GM12878 (cell line): ENCODE results near the gene ORAI3. TPM values are rescaled to one million over a fixed set of nuclear protein-coding genes. Genes with fewer than 3 reads are reported as not detected.

ENCODE experiments used
- BCL3 ChIP-seq: IDR thresholded peaks from 2 replicates; pipeline ENCODE4 v1.6.1; 2011; ENCODE audit warnings: borderline replicate concordance, low read depth, mild to moderate bottlenecking, moderate library complexity, low read length; ENCODE audit not compliant: insufficient read depth, poor library complexity, severe bottlenecking
- BHLHE40 ChIP-seq, 2 experiments: fragments of 450-650 bp in 1 of 2; IDR thresholded peaks; 2 replicates each; pipeline ENCODE4 v1.6.1; 2011 to 2017; ENCODE audit warnings: low read depth in 2 of 2, borderline replicate concordance in 1 of 2, improper control_type of control experiment in 1 of 2, low read length in 1 of 2, mild to moderate bottlenecking in 1 of 2
- EGR1 ChIP-seq, 2 experiments: IDR thresholded peaks; 1 replicate in 1 of 2; 2 replicates in 1 of 2; pipeline ENCODE4 v1.6.1; 2011 to 2012; ENCODE audit warnings: low read depth in 2 of 2, low read length in 2 of 2, borderline replicate concordance in 1 of 2, mild to moderate bottlenecking in 1 of 2, moderate library complexity in 1 of 2
- ELK1 ChIP-seq: IDR thresholded peaks from 2 replicates; pipeline ENCODE4 v1.6.1; 2012; ENCODE audit warnings: low read depth, low read length, improper control_type of control experiment
- IKZF1 ChIP-seq: fragments of 450-650 bp; conservative IDR thresholded peaks from 2 replicates; pipeline ENCODE4 v1.6.1; 2017; ENCODE audit warnings: antibody characterized with exemption, mild to moderate bottlenecking
- KDM1A ChIP-seq: fragments of 200-600 bp; sonication (generic); IDR thresholded peaks from 2 replicates; pipeline ENCODE4 v1.6.1; 2016; ENCODE audit warnings: borderline replicate concordance
- MYC ChIP-seq: IDR thresholded peaks from 2 replicates; pipeline ENCODE4 v1.6.1; 2011; ENCODE audit warnings: mild to moderate bottlenecking, low read length, moderate library complexity, inconsistent platforms; ENCODE audit not compliant: insufficient read depth, insufficient replicate concordance, insufficient read length, severe bottlenecking
- NBN ChIP-seq: fragments of 450-650 bp; IDR thresholded peaks from 2 replicates; pipeline ENCODE4 v1.6.1; 2016
- RELA ChIP-seq: fragments of 450-650 bp; IDR thresholded peaks from 2 replicates; pipeline ENCODE4 v1.8.0; 2014; ENCODE audit warnings: borderline replicate concordance; ENCODE audit not compliant: partially characterized antibody
- SIX5 ChIP-seq: IDR thresholded peaks from 2 replicates; pipeline ENCODE4 v1.6.1; 2011; ENCODE audit warnings: mild to moderate bottlenecking, low read depth, low read length, moderate library complexity; ENCODE audit not compliant: severe bottlenecking
- SREBF1 ChIP-seq: IDR thresholded peaks from 2 replicates; pipeline ENCODE4 v1.6.1; 2012; ENCODE audit warnings: mild to moderate bottlenecking, low read length
- SRF ChIP-seq, 2 experiments: IDR thresholded peaks; 2 replicates each; pipeline ENCODE4 v1.6.1; 2011; ENCODE audit warnings: low read depth in 2 of 2, low read length in 2 of 2, mild to moderate bottlenecking in 1 of 2, moderate library complexity in 1 of 2
- TCF7 ChIP-seq: IDR thresholded peaks from 2 replicates; pipeline ENCODE4 v1.6.1; 2014; ENCODE audit warnings: antibody characterized with exemption, borderline replicate concordance
- YY1 ChIP-seq: IDR thresholded peaks from 2 replicates; pipeline ENCODE4 v1.6.1; 2011; ENCODE audit warnings: low read depth, mild to moderate bottlenecking, low read length
- ZBED1 ChIP-seq: IDR thresholded peaks from 2 replicates; pipeline ENCODE4 v1.6.1; 2016; ENCODE audit warnings: borderline replicate concordance
- polyA plus RNA-seq, 11 experiments: library from polyadenylated mRNA; depleted of rRNA in 4 of 11; unstranded in 6 of 11; stranded (reverse) in 5 of 11; fragments of >200 nt; fragmentation: Nextera tagmentation in 4 of 11; fragmentation: Illumina TruSeq in 1 of 11; extraction: Ambion mirVana in 4 of 11; extraction: Trizol in 1 of 11; gene quantifications; 1 replicate in 1 of 11; 2 replicates in 10 of 11; pipeline versions ENCODE4 v1.2.1 to v1.2.3, GENCODE V29; 2011 to 2016; ENCODE audit warnings: inconsistent platforms in 2 of 11, missing spikeins in 2 of 11, low read depth in 1 of 11
- total RNA-seq, 4 experiments: library from RNA; depleted of rRNA in 3 of 4; stranded (reverse); fragments of >200 nt in 3 of 4; fragmentation: Illumina TruSeq in 1 of 4; extraction: Trizol in 1 of 4; gene quantifications; 2 replicates each; pipeline versions ENCODE4 v1.2.1 to v1.2.3, GENCODE V29; 2013 to 2021
- TF ChIP-seq, protein P1 (sequence below): fragments of 450-650 bp; IDR thresholded peaks from 2 replicates; pipeline ENCODE4 v1.6.1; 2017; ENCODE audit warnings: mild to moderate bottlenecking
- TF ChIP-seq, protein P2 (sequence below): IDR thresholded peaks from 2 replicates; pipeline ENCODE4 v1.6.1; 2012; ENCODE audit warnings: improper control_type of control experiment, low read depth, low read length; ENCODE audit not compliant: insufficient replicate concordance

Gene ORAI3
- total and polyA plus RNA-seq, 10 of the 15 experiments (the other 5 are each of a cell fraction or from before 2014, with no cell fraction given): 3.4 to 21.9 (median 16.2) TPM

- TF ChIP-seq SIX5 (no peak), ELK1 (no peak), TCF7 (no peak), BHLHE40 (IDR thresholded peaks at IDR 0.05; ENCODE audit: borderline replicate concordance in 1 of 2, low read depth in 2 of 2, low read length in 1 of 2) (0 out of 4 replicates have a peak, but pooled peaks of 1 of the 2 experiments have one; percentile 7), RELA (no peak), EGR1 (IDR thresholded peaks at IDR 0.05; ENCODE audit: borderline replicate concordance in 1 of 2, low read depth in 2 of 2, low read length in 2 of 2) (no peak), SRF (IDR thresholded peaks at IDR 0.05; ENCODE audit: low read depth in 2 of 2, low read length in 2 of 2) (no peak), MYC (peak; percentile 21), ZBED1 (no peak), NBN (peak; percentile 61; the same call in 1 of the 2 replicates), SREBF1 (no peak), KDM1A (no peak), YY1 (peak; percentile 69), BCL3 (no peak), IKZF1 (peak; percentile 46; the same call in 1 of the 2 replicates)
- TF ChIP-seq, protein P1, sequence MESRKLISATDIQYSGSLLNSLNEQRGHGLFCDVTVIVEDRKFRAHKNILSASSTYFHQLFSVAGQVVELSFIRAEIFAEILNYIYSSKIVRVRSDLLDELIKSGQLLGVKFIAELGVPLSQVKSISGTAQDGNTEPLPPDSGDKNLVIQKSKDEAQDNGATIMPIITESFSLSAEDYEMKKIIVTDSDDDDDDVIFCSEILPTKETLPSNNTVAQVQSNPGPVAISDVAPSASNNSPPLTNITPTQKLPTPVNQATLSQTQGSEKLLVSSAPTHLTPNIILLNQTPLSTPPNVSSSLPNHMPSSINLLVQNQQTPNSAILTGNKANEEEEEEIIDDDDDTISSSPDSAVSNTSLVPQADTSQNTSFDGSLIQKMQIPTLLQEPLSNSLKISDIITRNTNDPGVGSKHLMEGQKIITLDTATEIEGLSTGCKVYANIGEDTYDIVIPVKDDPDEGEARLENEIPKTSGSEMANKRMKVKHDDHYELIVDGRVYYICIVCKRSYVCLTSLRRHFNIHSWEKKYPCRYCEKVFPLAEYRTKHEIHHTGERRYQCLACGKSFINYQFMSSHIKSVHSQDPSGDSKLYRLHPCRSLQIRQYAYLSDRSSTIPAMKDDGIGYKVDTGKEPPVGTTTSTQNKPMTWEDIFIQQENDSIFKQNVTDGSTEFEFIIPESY: peak; percentile 98
- TF ChIP-seq, protein P2, sequence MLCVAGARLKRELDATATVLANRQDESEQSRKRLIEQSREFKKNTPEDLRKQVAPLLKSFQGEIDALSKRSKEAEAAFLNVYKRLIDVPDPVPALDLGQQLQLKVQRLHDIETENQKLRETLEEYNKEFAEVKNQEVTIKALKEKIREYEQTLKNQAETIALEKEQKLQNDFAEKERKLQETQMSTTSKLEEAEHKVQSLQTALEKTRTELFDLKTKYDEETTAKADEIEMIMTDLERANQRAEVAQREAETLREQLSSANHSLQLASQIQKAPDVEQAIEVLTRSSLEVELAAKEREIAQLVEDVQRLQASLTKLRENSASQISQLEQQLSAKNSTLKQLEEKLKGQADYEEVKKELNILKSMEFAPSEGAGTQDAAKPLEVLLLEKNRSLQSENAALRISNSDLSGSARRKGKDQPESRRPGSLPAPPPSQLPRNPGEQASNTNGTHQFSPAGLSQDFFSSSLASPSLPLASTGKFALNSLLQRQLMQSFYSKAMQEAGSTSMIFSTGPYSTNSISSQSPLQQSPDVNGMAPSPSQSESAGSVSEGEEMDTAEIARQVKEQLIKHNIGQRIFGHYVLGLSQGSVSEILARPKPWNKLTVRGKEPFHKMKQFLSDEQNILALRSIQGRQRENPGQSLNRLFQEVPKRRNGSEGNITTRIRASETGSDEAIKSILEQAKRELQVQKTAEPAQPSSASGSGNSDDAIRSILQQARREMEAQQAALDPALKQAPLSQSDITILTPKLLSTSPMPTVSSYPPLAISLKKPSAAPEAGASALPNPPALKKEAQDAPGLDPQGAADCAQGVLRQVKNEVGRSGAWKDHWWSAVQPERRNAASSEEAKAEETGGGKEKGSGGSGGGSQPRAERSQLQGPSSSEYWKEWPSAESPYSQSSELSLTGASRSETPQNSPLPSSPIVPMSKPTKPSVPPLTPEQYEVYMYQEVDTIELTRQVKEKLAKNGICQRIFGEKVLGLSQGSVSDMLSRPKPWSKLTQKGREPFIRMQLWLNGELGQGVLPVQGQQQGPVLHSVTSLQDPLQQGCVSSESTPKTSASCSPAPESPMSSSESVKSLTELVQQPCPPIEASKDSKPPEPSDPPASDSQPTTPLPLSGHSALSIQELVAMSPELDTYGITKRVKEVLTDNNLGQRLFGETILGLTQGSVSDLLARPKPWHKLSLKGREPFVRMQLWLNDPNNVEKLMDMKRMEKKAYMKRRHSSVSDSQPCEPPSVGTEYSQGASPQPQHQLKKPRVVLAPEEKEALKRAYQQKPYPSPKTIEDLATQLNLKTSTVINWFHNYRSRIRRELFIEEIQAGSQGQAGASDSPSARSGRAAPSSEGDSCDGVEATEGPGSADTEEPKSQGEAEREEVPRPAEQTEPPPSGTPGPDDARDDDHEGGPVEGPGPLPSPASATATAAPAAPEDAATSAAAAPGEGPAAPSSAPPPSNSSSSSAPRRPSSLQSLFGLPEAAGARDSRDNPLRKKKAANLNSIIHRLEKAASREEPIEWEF: no peak
Measured at GRCh38 chr16:30953511-30954124, 4.8 kb downstream of the ORAI3 start (continued).
